HepG2 (cell line): ENCODE measurements around the gene TAF5. TPM values are rescaled to one million over a fixed set of nuclear protein-coding genes. Genes with fewer than 3 reads are reported as not detected.
A peak's percentile ranks its signal among the peaks of the same experiment; 100 is the strongest.

ENCODE experiments used
- CBX5 ChIP-seq: sonication (generic); formaldehyde crosslinking; IDR thresholded peaks from 2 replicates; pipeline ENCODE4 v1.4.0; 2020; ENCODE audit warnings: missing genetic modification reagents, borderline replicate concordance
- GATAD2A ChIP-seq: IDR thresholded peaks from 2 replicates; pipeline ENCODE4 v1.6.1; 2016
- HOXA5 ChIP-seq: sonication (generic); formaldehyde crosslinking; IDR thresholded peaks from 2 replicates; pipeline ENCODE4 v1.4.0; 2020; ENCODE audit warnings: missing genetic modification reagents
- KLF13 ChIP-seq: sonication (generic); formaldehyde crosslinking; IDR thresholded peaks from 2 replicates; pipeline ENCODE4 v1.4.0; 2020; ENCODE audit warnings: mild to moderate bottlenecking, missing genetic modification reagents
- PHB2 ChIP-seq: fragments of 450-650 bp; IDR thresholded peaks from 2 replicates; pipeline ENCODE4 v1.6.1; 2018; ENCODE audit not compliant: partially characterized antibody
- POLR2A ChIP-seq, 2 experiments: IDR thresholded peaks; 2 replicates each; pipeline ENCODE4 v1.6.1; 2011; ENCODE audit warnings: low read depth in 2 of 2, low read length in 2 of 2, mild to moderate bottlenecking in 1 of 2, moderate library complexity in 1 of 2; ENCODE audit not compliant: insufficient read depth in 1 of 2
- ZBTB1 ChIP-seq: sonication (generic); formaldehyde crosslinking; IDR thresholded peaks from 2 replicates; pipeline ENCODE4 v1.4.0; 2020; ENCODE audit warnings: missing genetic modification reagents, borderline replicate concordance
- ZFAT ChIP-seq: sonication (generic); formaldehyde crosslinking; conservative IDR thresholded peaks from 2 replicates; pipeline ENCODE4 v1.8.1; 2023; ENCODE audit warnings: missing genetic modification reagents, inconsistent platforms
- ZFP90 ChIP-seq: sonication (generic); formaldehyde crosslinking; IDR thresholded peaks from 2 replicates; pipeline ENCODE4 v1.8.0; 2022; ENCODE audit warnings: missing genetic modification reagents, mild to moderate bottlenecking, inconsistent platforms, borderline replicate concordance
- ZNF263 ChIP-seq: sonication (generic); formaldehyde crosslinking; IDR thresholded peaks from 2 replicates; pipeline ENCODE4 v1.4.0; 2020; ENCODE audit warnings: missing genetic modification reagents
- ZNF275 ChIP-seq: sonication (generic); formaldehyde crosslinking; IDR thresholded peaks from 2 replicates; pipeline ENCODE4 v1.8.0; 2022; ENCODE audit warnings: missing genetic modification reagents, mild to moderate bottlenecking, inconsistent platforms, borderline replicate concordance
- ZNF446 ChIP-seq: sonication (generic); formaldehyde crosslinking; IDR thresholded peaks from 2 replicates; pipeline ENCODE4 v1.5.0; 2020; ENCODE audit warnings: mild to moderate bottlenecking, missing genetic modification reagents
- ZNF460 ChIP-seq: sonication (generic); formaldehyde crosslinking; IDR thresholded peaks from 2 replicates; pipeline ENCODE4 v1.5.1; 2020; ENCODE audit warnings: missing genetic modification reagents, mild to moderate bottlenecking, borderline replicate concordance
- ZNF563 ChIP-seq: sonication (generic); formaldehyde crosslinking; IDR thresholded peaks from 2 replicates; pipeline ENCODE4 v1.8.0; 2022; ENCODE audit warnings: mild to moderate bottlenecking, moderate library complexity, missing genetic modification reagents
- ZNF691 ChIP-seq: sonication (generic); formaldehyde crosslinking; IDR thresholded peaks from 2 replicates; pipeline ENCODE4 v1.4.0; 2020; ENCODE audit warnings: missing genetic modification reagents, low read depth, mild to moderate bottlenecking, borderline replicate concordance
- ZNF747 ChIP-seq: sonication (generic); formaldehyde crosslinking; IDR thresholded peaks from 2 replicates; pipeline ENCODE4 v1.8.1; 2023; ENCODE audit warnings: missing genetic modification reagents, mild to moderate bottlenecking, borderline replicate concordance
- ZNF850 ChIP-seq: sonication (generic); formaldehyde crosslinking; conservative IDR thresholded peaks from 2 replicates; pipeline ENCODE4 v1.9.0; 2021; ENCODE audit warnings: mild to moderate bottlenecking, missing genetic modification reagents
- polyA plus RNA-seq, 8 experiments: library from polyadenylated mRNA; depleted of rRNA in 3 of 8; stranded (reverse) in 7 of 8; unstranded in 1 of 8; fragments of >200 nt; fragmentation: Illumina TruSeq in 4 of 8; extraction: Trizol in 4 of 8; gene quantifications; 2 replicates each; pipeline versions ENCODE4 v1.2.1 to v1.2.3, GENCODE V29; 2011 to 2016; ENCODE audit warnings: low read depth in 4 of 8, missing spikeins in 1 of 8, mixed read lengths in 1 of 8; ENCODE audit not compliant: insufficient read depth in 1 of 8
- total RNA-seq, 5 experiments: library from RNA; depleted of rRNA; stranded (reverse); fragments of >200 nt; fragmentation: Illumina TruSeq; extraction: Trizol; gene quantifications; 2 replicates each; pipeline ENCODE4 v1.2.3, GENCODE V29; 2016; ENCODE audit warnings: low read depth in 1 of 5
- TF ChIP-seq, protein P1 (sequence below): sonication (generic); formaldehyde crosslinking; IDR thresholded peaks from 2 replicates; pipeline ENCODE4 v1.5.0; 2020; ENCODE audit warnings: mild to moderate bottlenecking, missing genetic modification reagents, borderline replicate concordance
- TF ChIP-seq, protein P2 (sequence below): sonication (generic); formaldehyde crosslinking; IDR thresholded peaks from 2 replicates; pipeline ENCODE4 v1.4.0; 2020; ENCODE audit warnings: mild to moderate bottlenecking, missing genetic modification reagents, borderline replicate concordance

TAF5 gene
- total and polyA plus RNA-seq, 2 of the 13 experiments (the other 11 are each of a cell fraction or from before 2014, with no cell fraction given): 3.8 to 8.7 TPM

GRCh38 chr10:103396067-103396788 lies 28.5 kb downstream of the TAF5 start, which contains the start of the genes ATP5MK and PDCD11 (continued):
- TF ChIP-seq, protein P1, sequence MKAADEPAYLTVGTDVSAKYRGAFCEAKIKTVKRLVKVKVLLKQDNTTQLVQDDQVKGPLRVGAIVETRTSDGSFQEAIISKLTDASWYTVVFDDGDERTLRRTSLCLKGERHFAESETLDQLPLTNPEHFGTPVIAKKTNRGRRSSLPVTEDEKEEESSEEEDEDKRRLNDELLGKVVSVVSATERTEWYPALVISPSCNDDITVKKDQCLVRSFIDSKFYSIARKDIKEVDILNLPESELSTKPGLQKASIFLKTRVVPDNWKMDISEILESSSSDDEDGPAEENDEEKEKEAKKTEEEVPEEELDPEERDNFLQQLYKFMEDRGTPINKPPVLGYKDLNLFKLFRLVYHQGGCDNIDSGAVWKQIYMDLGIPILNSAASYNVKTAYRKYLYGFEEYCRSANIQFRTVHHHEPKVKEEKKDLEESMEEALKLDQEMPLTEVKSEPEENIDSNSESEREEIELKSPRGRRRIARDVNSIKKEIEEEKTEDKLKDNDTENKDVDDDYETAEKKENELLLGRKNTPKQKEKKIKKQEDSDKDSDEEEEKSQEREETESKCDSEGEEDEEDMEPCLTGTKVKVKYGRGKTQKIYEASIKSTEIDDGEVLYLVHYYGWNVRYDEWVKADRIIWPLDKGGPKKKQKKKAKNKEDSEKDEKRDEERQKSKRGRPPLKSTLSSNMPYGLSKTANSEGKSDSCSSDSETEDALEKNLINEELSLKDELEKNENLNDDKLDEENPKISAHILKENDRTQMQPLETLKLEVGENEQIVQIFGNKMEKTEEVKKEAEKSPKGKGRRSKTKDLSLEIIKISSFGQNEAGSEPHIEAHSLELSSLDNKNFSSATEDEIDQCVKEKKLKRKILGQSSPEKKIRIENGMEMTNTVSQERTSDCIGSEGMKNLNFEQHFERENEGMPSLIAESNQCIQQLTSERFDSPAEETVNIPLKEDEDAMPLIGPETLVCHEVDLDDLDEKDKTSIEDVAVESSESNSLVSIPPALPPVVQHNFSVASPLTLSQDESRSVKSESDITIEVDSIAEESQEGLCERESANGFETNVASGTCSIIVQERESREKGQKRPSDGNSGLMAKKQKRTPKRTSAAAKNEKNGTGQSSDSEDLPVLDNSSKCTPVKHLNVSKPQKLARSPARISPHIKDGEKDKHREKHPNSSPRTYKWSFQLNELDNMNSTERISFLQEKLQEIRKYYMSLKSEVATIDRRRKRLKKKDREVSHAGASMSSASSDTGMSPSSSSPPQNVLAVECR (CRISPR knock-in tag): peak; percentile 97
- TF ChIP-seq CBX5 (CRISPR knock-in tag): peak; percentile 69; the same call in 1 of the 2 replicates
- peak; percentile 43; the same call in 1 of the 2 replicates for TF ChIP-seq ZNF275
- no peak for TF ChIP-seq ZNF263
- TF ChIP-seq ZBTB1 (CRISPR knock-in tag): no peak
- TF ChIP-seq ZNF446 (CRISPR knock-in tag): peak; percentile 61; the same call in 1 of the 2 replicates
- TF ChIP-seq, protein P2, sequence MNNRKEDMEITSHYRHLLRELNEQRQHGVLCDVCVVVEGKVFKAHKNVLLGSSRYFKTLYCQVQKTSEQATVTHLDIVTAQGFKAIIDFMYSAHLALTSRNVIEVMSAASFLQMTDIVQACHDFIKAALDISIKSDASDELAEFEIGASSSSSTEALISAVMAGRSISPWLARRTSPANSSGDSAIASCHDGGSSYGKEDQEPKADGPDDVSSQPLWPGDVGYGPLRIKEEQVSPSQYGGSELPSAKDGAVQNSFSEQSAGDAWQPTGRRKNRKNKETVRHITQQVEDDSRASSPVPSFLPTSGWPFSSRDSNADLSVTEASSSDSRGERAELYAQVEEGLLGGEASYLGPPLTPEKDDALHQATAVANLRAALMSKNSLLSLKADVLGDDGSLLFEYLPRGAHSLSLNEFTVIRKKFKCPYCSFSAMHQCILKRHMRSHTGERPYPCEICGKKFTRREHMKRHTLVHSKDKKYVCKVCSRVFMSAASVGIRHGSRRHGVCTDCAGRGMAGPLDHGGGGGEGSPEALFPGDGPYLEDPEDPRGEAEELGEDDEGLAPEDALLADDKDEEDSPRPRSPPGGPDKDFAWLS (CRISPR knock-in tag): no peak
- peak; percentile 77 to 94 for TF ChIP-seq POLR2A (IDR thresholded peaks at IDR 0.05; ENCODE audit: insufficient read depth in 1 of 2, low read depth in 2 of 2, low read length in 2 of 2)
- TF ChIP-seq ZNF747 (CRISPR knock-in tag): 0 out of 2 replicates have a peak, but pooled peaks have one; percentile 14
- TF ChIP-seq ZNF850 (CRISPR knock-in tag): no peak
- TF ChIP-seq ZNF563 (CRISPR knock-in tag): peak; percentile 58; the same call in 1 of the 2 replicates
- TF ChIP-seq KLF13: no peak
- TF ChIP-seq ZFAT (CRISPR knock-in tag): no peak
- peak; percentile 68 for TF ChIP-seq HOXA5 (CRISPR knock-in tag)
- TF ChIP-seq ZNF691 (CRISPR knock-in tag): no peak; the same call in 1 of the 2 replicates
- no peak for TF ChIP-seq PHB2
- peak; percentile 45; the same call in 1 of the 2 replicates for TF ChIP-seq ZFP90
- no peak for TF ChIP-seq ZNF460 (CRISPR knock-in tag)
- TF ChIP-seq GATAD2A (CRISPR knock-in tag): peak; percentile 60
